GM18873 (cell line): ENCODE results near the gene EFNB3.

Experiments used
- ATAC-seq: cut with Tn5 transposase; IDR thresholded peaks from one replicate; pipeline ENCODE4 v1.9.1; 2021; ENCODE audit warnings: mild to moderate bottlenecking, moderate library complexity, moderate number of reproducible peaks; ENCODE audit not compliant: unreplicated experiment, low FRiP score

Gene EFNB3

DNA sequence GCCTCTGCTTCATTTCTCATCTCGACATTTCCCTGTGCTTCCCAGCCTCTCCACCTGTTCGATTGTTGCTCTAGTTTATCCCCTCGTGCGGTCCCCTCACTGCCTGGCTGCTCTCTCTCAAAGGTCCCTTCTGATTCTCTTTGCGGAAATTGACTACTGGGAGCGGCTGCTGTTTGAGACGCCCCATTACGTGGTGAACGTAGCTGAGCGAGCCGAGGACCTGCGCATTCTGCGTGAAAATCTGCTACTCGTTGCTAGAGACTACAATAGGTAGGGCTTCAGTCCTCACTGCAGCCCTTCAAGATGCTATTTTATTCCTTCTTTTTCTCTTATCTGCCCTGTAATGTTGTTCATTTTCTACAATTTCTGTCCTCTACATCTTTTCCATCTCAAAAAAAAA is 52.0 kb downstream of the EFNB3 start:
- ATAC-seq = no peak
